Measurements from ENCODE around the gene HTN3. TPM values are rescaled to one million over a fixed set of nuclear protein-coding genes. Genes with fewer than 3 reads are reported as not detected.

HTN3 gene
- total RNA-seq, 3 donors from 2014 or later (not counting 1 experiment from before 2014, with no cell fraction given): not detected

DNA sequence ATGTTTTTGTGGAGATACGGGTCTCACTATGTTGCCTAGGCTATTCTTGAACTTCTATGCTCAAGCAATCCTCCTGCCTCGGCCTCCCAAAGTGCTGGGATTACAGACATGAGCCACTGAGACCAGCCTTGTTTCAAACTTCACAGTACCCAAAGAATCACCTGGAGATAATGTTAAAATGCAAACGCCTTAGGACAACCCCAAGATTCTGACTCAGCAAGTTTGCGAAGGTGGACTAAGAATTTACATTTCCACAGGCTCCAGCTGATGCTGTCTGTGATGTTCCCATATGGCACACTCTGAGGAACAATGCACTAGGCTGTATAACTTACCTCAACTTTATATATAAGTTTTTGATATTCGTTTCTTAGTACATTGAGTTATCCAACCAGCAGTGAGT, 33.5 kb upstream of the HTN3 start:
- H3K9me3 ChIP-seq (ENCODE audit: control insufficient read depth, insufficient read depth, low read length): no peaks in the 10 kb centered on the region
- WGBS (ENCODE audit: insufficient coverage): 86% methylated on average over 4 of the region's 5 CpGs
- TF ChIP-seq, protein P1, sequence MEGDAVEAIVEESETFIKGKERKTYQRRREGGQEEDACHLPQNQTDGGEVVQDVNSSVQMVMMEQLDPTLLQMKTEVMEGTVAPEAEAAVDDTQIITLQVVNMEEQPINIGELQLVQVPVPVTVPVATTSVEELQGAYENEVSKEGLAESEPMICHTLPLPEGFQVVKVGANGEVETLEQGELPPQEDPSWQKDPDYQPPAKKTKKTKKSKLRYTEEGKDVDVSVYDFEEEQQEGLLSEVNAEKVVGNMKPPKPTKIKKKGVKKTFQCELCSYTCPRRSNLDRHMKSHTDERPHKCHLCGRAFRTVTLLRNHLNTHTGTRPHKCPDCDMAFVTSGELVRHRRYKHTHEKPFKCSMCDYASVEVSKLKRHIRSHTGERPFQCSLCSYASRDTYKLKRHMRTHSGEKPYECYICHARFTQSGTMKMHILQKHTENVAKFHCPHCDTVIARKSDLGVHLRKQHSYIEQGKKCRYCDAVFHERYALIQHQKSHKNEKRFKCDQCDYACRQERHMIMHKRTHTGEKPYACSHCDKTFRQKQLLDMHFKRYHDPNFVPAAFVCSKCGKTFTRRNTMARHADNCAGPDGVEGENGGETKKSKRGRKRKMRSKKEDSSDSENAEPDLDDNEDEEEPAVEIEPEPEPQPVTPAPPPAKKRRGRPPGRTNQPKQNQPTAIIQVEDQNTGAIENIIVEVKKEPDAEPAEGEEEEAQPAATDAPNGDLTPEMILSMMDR (IDR thresholded peaks at IDR 0.05): no peak
- ATAC-seq (no peak), DNase-seq (no peak)
- H3K4me3 ChIP-seq (ENCODE audit: low read length): no peak overlapping the region
- no peaks in the 10 kb centered on the region for H3K4me1 ChIP-seq (ENCODE audit: control insufficient read depth, insufficient read depth, low read length)
- H3K27me3 ChIP-seq (ENCODE audit: control insufficient read depth, insufficient read depth, low read length): no peaks in the 10 kb centered on the region
- Mint-ChIP-seq H3K27me3 (ENCODE audit: low read depth in 2 of 2) (no peaks in the 10 kb centered on the region), H3K9me3 (peaks cover 2 to 7% of the 10 kb centered on the region in 2 donors), H3K4me3 (no peak overlapping the region), H3K27ac (no peak overlapping the region), H3K4me1 (no peaks in the 10 kb centered on the region), H3K36me3 (no peaks in the 10 kb centered on the region)
- H3K27ac ChIP-seq (ENCODE audit: low read length): no peak overlapping the region
- intact Hi-C loops (cut with micrococcal nuclease): no loop called here
- H3K36me3 ChIP-seq (ENCODE audit: control insufficient read depth, insufficient read depth, low read length): no peaks in the 10 kb centered on the region

DNA sequence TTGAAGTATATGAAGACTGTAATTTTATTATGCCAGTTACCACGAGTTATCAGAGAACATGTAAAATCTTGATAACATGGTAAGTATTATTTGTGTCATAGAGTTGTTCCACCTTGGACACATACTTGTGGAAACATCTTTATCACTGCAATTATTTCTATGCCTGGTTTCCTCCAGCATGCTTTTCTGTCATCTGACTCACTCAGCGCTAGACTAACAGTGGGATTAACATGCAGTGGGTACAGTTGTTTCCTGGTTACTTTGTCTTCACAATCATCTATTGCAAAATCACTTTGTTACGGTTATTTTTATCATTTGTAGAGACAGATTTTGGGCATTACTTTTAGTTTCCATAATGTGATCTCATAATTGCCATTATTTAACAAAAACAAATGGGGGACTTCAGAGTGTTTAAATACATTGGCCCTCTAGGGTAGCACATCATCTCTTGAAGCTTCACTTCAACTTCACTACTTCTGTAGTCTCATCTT, 32.7 kb upstream of the HTN3 start, which contains the start of gene STATH:
TSS of gene STATH (plus strand) at position 441 of the 491 bp plus-strand sequence. CDS start 2,472 bp downstream, outside the sequence.
- ATAC-seq (no peak), DNase-seq (no peak)
- H3K36me3 ChIP-seq (ENCODE audit: control insufficient read depth, insufficient read depth, low read length): no peaks in the 10 kb centered on the region
- intact Hi-C loops (cut with micrococcal nuclease): no loop called here
- no peak within 1 kb of the TSS for H3K27ac ChIP-seq (ENCODE audit: low read length)
- no peaks in the 10 kb centered on the region for H3K27me3 ChIP-seq (ENCODE audit: control insufficient read depth, insufficient read depth, low read length)
- TF ChIP-seq, protein P1 (IDR thresholded peaks at IDR 0.05): no peak
- WGBS (ENCODE audit: insufficient coverage): 56% methylated on average over 2 of the region's 3 CpGs
- H3K4me1 ChIP-seq (ENCODE audit: control insufficient read depth, insufficient read depth, low read length): no peaks in the 10 kb centered on the region
- no peaks in the 10 kb centered on the region for H3K27me3 Mint-ChIP-seq (ENCODE audit: low read depth in 2 of 2)
- H3K4me1 Mint-ChIP-seq: no peaks in the 10 kb centered on the region
- H3K9me3 Mint-ChIP-seq: peaks cover 2 to 7% of the 10 kb centered on the region in 2 donors
- H3K4me3 Mint-ChIP-seq: no peak within 1 kb of the TSS
- no peaks in the 10 kb centered on the region for H3K9me3 ChIP-seq (ENCODE audit: control insufficient read depth, insufficient read depth, low read length)
- no peak within 1 kb of the TSS for H3K27ac Mint-ChIP-seq
- no peak within 1 kb of the TSS for H3K4me3 ChIP-seq (ENCODE audit: low read length)
- H3K36me3 Mint-ChIP-seq: no peaks in the 10 kb centered on the region

DNA sequence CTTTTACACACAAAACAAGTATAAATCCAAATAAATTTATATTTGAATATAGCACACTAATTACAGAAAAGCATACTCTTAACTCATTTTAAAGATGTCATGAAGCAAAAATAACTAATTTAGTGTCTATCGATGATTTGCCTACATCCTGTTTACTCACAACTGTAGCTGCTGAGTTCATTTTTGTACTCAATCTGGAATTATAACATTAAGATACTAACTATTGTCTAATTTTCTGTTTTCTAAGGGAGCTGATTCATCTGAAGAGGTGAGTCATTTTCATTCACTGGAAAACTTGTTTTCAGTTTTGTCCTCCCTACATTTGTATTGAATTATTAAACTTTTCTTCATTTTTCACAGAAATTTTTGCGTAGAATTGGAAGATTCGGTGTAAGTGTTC, 28.8 kb upstream of the HTN3 start:
- WGBS (ENCODE audit: insufficient coverage): 57% methylated on average over 1 of the region's 3 CpGs
- intact Hi-C loops (cut with micrococcal nuclease): no loop called here

More for the DNA sequence above, 28.8 kb upstream of the HTN3 start:
- TF ChIP-seq, protein P1 (IDR thresholded peaks at IDR 0.05): no peak
- DNase-seq: no peak
- no peak for ATAC-seq
- Histone ChIP-seq H3K27ac (ENCODE audit: low read length) (no peak overlapping the region), H3K27me3 (ENCODE audit: control insufficient read depth, insufficient read depth, low read length) (no peaks in the 10 kb centered on the region), H3K9me3 (ENCODE audit: control insufficient read depth, insufficient read depth, low read length) (no peaks in the 10 kb centered on the region), H3K4me1 (ENCODE audit: control insufficient read depth, insufficient read depth, low read length) (no peaks in the 10 kb centered on the region), H3K36me3 (ENCODE audit: control insufficient read depth, insufficient read depth, low read length) (no peaks in the 10 kb centered on the region), H3K4me3 (ENCODE audit: low read length) (no peak overlapping the region)
- H3K27me3 Mint-ChIP-seq (ENCODE audit: low read depth in 2 of 2): no peaks in the 10 kb centered on the region
- H3K27ac Mint-ChIP-seq: no peak overlapping the region
- H3K9me3 Mint-ChIP-seq: no peaks in the 10 kb centered on the region
- H3K36me3 Mint-ChIP-seq: no peaks in the 10 kb centered on the region
- no peaks in the 10 kb centered on the region for H3K4me1 Mint-ChIP-seq
- no peak overlapping the region for H3K4me3 Mint-ChIP-seq
